Erythroblast (primary cell): ENCODE measurements around the gene KCTD11.

Experiments
- DNase-seq, 2 experiments: peaks; one replicate each; lab custom pipeline; 2025; lab: John Stamatoyannopoulos, UW
- GATA1 ChIP-seq: IDR thresholded peaks from 2 replicates; pipeline ENCODE4 v1.6.1; 2011; ENCODE audit warnings: low read depth, mild to moderate bottlenecking, control low read depth, low read length, moderate library complexity
- POLR2A ChIP-seq: IDR thresholded peaks from 2 replicates; pipeline ENCODE4 v1.6.1; 2011; ENCODE audit warnings: mild to moderate bottlenecking, low read length

The KCTD11 gene

DNA sequence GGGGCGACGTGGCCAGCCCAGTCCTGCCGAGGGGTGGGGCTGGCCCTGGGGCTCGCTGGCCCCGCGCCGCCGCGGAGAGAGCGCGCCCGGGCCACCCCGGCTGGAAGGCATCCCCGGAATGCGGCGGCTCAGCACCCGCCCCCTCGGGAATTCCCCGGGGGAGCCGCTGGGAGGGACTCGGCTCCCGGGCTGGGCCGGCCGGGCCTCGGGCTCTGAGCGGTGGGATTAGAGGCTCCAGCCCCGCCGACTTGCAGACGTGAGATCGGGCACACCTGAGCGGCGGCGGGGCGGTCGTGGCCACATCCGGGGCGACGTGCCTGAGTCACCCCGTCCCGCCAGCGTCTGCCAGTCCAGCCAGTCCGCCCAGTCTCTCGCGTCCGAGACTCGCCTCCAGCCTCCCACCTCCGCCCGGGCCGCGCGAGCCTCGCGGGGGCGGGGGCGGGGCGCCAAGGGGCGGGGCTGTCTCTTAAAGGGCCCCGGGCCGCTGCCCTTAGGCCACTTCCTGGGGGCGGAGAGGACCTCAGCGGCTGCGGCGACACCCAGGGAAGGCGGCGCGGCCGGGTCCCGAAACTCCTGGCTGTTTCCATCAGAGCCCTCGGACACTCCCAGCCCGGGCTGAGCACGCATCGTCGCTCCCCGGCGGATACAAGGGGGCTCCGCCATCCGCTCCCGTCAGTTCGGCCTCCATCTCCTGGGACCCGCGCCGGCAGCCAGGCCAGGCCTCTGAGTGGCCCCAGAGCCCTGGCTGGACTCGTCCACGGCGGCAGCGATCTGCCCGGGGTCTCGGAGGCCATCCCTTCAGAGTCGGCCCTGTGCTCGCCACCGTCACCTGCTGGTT, at the start of gene KCTD11:
Gene KCTD11, plus strand, starts transcription at position 498 of the 838 bp plus-strand sequence.
- TF ChIP-seq GATA1 = no peak
- no peak for TF ChIP-seq POLR2A
- peak; percentile 76 to 88 for DNase-seq

DNA sequence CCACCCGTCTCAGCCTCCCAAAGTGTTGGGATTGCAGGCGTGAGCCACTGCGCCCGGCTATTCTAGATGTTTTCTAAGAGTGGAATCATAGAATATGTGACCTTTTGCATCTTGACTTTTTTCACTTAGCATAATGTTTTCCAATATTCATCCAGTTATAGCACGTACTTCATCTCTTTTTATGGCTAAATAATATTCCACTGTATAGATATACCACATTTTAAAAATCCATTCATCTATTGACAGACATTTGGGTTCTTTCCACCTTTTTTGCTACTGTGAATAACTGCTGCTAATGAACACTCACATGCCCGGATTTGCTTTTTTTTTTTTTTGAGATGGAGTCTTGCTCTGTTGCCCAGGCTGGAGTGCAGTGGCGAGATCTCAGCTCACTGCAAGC, 47.8 kb upstream of the KCTD11 start:
- DNase-seq = no peak
- TF ChIP-seq POLR2A = no peak
- no peak for TF ChIP-seq GATA1

DNA sequence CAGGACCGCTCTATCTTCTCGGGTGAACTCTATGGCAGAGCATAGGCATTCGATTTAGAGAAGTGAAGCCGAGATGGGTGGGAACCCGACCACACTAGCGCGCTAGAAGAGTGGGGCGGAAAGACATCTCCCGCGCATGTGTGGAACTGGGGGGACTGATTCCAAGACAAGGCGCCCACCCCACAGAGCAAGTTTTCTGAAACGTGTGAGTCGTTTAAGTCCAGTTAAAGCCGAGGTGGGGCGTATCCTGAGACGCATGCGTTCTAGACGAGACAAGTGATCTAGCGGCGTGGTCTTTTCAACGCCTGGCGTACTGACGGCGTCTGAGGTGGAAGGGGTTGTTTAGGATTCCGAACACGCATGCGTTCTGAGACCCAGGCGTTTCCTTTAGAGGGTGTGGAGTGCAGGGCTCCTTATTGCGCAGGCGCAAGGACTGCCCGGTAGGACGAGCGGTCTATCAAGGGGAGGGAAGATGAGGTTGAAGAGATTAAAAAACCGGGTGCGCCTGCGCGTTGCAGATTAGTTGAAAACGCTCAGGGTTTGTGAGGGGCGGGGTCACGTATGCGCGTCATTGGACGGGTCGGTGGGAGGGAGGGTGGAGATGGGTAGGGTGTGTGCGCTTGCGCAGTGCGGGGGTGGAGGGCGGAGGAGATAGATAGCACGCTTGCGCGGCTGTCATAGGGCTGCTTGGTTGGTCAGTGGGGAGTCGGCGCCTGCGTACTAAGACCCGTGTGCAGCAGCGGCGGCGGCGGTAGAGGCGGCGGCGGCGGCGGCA, 44.9 kb upstream of the KCTD11 start, which contains the start of gene EIF5A:
Gene EIF5A, plus strand, starts transcription at position 718 of the 775 bp plus-strand sequence. CDS start 2,008 bp downstream, outside the sequence.
- TF ChIP-seq POLR2A = peak; percentile 95
- TF ChIP-seq GATA1 = no peak
- peak; percentile 100 for DNase-seq

DNA sequence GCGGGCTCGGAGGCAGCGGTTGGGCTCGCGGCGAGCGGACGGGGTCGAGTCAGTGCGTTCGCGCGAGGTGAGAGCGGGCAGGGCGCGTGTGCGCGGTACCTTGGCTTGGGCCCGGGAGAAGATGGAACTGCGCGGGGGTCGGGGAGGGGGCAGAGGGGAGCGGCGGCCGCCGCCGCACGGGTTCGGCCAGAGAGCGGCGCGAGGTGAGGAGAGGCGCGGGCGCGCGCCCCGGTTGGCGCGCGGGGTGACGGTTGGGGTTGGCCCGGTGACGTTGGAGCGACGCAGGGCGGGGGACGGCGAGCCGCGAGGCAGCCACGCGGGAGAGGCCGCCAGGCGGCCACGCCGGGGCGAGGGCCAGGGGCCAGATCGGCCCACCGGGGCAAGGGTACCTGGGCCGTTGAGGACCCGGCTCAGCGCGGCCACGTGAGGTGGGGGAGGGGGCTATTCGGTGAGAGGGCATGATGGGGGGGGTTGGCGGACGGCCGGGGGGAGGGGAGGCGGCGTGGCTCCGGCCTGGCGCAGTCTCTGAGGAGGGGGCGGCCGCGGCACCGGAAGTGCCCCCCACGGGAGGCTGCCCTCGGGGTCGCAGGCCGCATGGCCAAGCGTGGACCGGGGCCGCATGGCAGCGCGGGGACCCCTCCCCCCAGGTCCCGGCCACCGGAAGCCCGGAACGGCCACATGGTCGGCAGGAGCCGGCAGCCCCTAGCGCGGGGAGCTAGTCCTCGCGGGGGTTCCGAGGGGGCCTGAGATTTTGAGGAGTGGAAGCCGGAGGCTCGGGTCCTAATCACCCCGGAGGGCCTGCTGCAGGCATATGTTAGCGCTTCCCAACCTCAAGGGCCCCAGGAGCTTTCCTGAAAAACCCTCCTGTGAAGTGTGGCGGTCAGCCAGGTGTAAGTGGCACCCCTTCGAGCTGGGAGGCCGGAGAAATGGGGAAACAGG, 44.0 kb upstream of the KCTD11 start:
- TF ChIP-seq POLR2A = no peak
- DNase-seq = peak; percentile 83 to 88

DNA sequence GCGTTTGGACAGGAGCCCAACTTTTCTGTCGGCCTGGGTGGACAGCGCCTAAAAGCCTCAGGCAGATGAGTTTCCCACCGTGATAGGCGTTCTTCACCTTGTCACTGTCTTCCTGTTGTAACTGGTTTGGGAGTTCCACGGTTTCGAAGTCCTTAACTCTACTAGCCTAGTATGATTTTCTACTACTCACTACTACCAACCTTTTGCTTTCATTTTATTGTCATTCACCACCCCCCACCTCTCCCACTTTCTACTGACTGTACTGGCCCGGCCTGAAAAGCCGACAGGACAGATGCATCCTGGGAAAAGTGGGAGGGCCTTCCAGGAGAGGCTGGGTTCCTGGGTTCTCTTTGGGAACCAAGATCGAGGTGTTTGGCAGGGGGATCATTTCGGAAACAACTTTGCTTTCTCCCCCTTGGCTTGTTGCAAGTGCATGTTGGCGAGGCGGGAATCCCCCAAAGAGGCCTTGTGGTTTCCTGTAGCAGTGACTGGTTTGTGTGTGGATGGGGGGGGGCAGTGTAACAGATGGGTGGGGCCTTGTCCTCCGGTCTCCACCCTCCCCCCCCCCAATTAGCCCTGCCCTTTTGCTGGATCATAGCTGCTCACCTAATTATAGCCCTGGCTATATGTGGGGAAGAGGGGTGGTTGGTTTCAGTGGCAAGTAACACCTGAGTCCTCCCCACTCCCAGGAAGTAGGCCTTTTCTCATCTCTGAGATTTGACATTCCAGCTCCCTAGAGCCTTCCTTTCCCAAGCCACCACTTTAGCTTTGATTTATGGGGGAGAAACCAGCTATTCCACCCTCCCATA, 43.1 kb upstream of the KCTD11 start:
- DNase-seq = peak; percentile 88 to 91
- peak; percentile 83 for TF ChIP-seq POLR2A
- no peak for TF ChIP-seq GATA1

DNA sequence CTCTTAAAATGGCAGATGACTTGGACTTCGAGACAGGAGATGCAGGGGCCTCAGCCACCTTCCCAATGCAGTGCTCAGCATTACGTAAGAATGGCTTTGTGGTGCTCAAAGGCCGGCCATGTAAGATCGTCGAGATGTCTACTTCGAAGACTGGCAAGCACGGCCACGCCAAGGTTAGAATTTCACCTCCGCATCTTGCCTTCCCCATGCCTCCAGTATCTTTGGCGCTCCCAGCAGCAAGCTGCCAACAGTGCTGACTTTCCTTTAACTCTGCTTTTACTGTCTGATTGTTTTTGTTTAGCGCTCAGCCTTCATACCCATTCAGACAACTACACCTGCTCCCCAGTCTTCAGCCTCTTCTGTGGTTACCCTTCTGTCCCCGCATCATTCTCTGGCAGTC, 42.3 kb upstream of the KCTD11 start:
- DNase-seq = no peak
- TF ChIP-seq GATA1 = no peak

DNA sequence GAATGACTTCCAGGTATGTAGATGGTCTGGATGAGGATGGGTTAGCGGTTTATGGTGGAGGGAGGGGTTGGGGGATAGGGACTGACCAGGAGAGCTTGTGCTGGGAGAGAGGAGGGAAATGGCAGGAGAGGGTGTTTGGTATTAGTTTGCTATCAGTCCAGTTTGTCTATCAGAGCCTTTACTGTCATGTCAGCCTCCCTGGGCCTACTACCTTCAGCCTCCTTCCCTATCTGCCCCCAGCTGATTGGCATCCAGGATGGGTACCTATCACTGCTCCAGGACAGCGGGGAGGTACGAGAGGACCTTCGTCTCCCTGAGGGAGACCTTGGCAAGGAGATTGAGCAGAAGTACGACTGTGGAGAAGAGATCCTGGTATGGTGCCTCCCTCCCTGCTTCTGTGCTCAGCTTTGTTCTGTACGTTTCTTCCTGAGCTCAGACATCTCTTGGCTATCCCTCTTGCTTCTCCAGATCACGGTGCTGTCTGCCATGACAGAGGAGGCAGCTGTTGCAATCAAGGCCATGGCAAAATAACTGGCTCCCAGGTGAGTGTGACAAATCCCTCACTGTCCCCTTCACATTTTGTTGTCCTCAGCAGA, 40.8 kb upstream of the KCTD11 start:
- no peak for TF ChIP-seq POLR2A
- TF ChIP-seq GATA1 = no peak
- no peak for DNase-seq

DNA sequence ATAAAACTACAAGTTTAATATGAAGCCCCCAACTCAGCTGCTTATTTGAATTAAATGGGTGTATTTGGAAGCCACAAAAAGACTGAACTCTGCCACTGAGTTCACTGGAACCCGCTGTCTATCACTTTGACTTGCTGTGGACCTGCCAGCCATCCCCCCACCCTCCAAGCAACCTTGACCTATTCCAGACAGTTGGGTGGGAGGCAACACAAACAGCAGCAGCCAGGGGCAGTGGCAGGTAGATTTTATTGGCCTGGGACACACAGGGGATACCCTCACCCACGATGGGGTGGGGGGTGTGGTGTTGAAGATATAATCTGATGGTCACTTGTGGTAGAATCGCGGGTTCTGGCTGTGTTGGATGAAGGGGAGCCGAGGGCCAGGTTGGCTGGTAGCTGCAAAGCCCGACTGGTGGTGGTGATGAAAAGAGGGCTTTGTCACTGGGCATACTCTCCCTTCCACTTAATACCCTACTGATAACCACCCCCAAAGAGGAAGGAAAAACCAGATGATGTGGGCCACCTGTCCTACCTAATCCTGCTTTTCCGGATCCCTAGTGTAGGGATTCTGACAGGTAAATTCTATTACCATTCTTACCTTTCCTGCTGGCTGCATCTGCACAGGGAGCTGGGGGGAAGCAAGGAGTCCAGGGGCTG, 39.4 kb upstream of the KCTD11 start:
- TF ChIP-seq POLR2A = no peak
- no peak for TF ChIP-seq GATA1
- DNase-seq = no peak

DNA sequence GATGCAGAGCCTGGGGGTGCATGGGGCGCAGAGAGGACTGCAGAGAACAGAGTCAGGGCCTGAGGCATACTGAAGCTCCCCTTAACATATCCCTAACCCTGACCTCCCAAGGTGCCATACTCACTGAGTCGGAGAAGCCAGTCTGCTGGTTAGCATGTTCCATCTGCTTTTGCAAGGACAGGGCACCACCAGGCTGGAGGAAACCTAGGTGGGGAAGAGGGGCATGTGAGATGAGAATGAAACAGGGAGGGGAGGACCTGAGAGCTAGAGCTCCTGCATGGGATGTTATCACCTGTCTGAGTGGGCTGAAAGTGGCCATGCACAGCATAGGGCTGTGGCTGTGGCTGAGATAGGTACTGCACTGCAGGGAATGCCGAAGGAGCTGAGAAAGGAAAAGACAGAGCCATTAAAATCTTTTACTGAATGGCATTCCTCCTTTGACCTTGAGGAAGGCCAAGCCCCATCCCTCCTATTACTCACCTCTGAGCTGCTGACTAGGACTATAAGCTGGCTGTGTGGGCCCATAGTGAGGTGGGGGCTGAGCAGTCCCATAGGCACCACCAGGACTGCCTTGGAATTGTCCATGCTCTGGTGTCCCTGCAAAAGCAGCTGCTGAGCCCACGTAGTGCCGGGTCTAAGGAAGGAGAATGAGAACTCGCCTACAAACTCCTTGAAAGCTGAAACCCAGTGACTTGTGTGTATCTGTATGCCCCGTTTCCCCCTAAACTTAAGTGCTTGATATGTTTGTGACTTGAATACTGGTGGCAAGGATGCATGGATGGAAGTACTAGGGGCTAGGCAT, 38.7 kb upstream of the KCTD11 start:
- DNase-seq = no peak
- TF ChIP-seq POLR2A (peak; percentile 31), GATA1 (no peak)

DNA sequence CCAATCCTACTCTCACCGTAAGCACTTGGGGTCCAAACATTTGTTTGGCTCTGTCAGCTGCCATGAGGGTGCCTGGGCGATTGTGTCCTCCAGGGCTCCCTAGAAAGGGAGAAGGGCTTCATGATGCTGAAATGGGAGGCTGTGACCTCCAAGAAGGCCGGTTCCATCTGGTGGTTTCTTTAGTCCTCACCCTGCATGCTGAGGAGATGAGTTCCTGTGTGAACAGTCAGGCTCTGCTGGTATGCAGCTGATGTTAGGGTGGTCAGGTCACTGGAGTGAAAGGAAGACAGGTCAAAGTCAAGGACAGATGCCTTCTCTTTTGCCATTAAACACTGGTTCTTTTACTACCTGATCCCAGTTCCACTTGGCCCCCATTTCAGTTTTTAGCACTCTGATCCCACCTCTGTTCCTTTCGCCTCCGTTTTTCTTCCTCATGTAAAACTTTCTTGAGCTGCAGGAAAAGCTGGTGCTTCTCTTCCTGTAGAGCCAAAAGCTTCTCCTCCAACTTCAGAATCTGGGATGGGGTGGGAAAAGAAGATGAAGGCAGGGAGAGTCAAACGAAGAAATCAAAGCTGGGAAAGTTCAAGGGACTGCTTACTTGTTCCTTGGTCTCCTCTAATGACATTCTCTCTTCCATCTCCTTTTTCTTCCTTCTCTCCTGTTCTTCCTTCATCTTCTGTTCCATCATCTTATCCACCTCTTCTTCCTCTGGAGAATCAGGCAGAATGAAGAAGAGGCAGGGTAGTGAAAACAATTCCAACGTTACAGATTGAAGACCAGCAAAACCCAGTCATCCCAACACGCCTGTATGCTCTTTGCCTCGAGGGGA, 37.9 kb upstream of the KCTD11 start:
- peak in 1 of 2 experiments; percentile 46 for DNase-seq
- TF ChIP-seq POLR2A (no peak), GATA1 (no peak)
